ENCODE measurements around the gene ENDOG. TPM values are rescaled to one million over a fixed set of nuclear protein-coding genes. Genes with fewer than 3 reads are reported as not detected.

The ENDOG gene
- total RNA-seq, 6 experiments from 2014 or later: 16.0 to 23.7 (median 17.0) TPM

- Mint-ChIP-seq H3K4me1 (ENCODE audit: low read depth) (no peaks in the 10 kb centered on the region), H3K36me3 (ENCODE audit: low read depth) (peaks cover 10% of the 10 kb centered on the region; the same call in 1 of the 2 replicates)
Observed at GRCh38 chr9:128809831-128810230, 8.5 kb upstream of the ENDOG start.

GRCh38 chr9:128810873-128811272 is 7.4 kb upstream of the ENDOG start:
- Mint-ChIP-seq H3K4me3 (no peak overlapping the region), H3K27ac (no peak overlapping the region)
- TF ChIP-seq, protein P1, sequence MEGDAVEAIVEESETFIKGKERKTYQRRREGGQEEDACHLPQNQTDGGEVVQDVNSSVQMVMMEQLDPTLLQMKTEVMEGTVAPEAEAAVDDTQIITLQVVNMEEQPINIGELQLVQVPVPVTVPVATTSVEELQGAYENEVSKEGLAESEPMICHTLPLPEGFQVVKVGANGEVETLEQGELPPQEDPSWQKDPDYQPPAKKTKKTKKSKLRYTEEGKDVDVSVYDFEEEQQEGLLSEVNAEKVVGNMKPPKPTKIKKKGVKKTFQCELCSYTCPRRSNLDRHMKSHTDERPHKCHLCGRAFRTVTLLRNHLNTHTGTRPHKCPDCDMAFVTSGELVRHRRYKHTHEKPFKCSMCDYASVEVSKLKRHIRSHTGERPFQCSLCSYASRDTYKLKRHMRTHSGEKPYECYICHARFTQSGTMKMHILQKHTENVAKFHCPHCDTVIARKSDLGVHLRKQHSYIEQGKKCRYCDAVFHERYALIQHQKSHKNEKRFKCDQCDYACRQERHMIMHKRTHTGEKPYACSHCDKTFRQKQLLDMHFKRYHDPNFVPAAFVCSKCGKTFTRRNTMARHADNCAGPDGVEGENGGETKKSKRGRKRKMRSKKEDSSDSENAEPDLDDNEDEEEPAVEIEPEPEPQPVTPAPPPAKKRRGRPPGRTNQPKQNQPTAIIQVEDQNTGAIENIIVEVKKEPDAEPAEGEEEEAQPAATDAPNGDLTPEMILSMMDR (IDR thresholded peaks at IDR 0.05): no peak

More at GRCh38 chr9:128809831-128810230, 8.5 kb upstream of the ENDOG start:
- TF ChIP-seq, protein P1 (IDR thresholded peaks at IDR 0.05): no peak
- no peak overlapping the region for H3K27ac Mint-ChIP-seq
- DNase-seq: no peak
- H3K9me3 Mint-ChIP-seq: no peaks in the 10 kb centered on the region
- no peaks in the 10 kb centered on the region for H3K27me3 Mint-ChIP-seq (ENCODE audit: insufficient read depth)
- H3K4me3 Mint-ChIP-seq: no peak overlapping the region

DNA sequence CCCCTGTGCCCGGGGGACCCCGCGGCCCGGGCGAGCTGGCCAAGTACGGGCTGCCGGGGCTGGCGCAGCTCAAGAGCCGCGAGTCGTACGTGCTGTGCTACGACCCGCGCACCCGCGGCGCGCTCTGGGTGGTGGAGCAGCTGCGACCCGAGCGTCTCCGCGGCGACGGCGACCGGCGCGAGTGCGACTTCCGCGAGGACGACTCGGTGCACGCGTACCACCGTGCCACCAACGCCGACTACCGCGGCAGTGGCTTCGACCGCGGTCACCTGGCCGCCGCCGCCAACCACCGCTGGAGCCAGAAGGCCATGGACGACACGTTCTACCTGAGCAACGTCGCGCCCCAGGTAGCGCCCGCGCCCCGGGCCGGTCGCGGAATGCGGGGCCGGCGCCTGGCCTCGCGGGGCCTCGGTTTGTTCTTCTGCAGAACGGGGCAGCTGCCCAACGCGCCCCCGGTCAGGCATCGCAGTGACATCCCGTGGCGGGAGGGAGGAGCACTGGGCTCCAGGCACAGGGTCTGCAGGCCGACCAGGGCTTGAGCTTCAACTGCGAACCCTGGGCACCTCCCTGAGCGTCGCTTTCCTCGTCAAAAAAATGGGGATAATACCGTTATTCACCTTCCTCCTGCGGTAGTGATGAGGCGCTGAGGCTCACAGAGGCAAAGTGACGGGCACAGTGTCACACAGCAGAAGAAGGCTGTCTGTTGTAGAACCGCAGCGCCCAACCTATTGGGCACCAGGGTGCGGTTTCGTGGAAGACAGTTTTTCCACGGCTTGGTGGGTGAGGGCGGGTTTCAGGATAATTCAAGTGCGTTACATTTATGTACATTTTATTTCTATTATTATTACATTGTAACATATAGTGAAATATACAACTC is 777 bp downstream of the ENDOG start:
- peaks cover 5% of the 10 kb centered on the region; the same call in 1 of the 2 replicates for H3K36me3 Mint-ChIP-seq (ENCODE audit: low read depth)
- TF ChIP-seq, protein P1 (IDR thresholded peaks at IDR 0.05): no peak
- peaks cover 2% of the 10 kb centered on the region for H3K27me3 Mint-ChIP-seq (ENCODE audit: insufficient read depth)
- H3K27ac Mint-ChIP-seq: peak overlapping the region; percentile 49; the same call in 1 of the 2 replicates
- no peak for DNase-seq
- H3K4me1 Mint-ChIP-seq (ENCODE audit: low read depth): peaks cover 9% of the 10 kb centered on the region
- H3K9me3 Mint-ChIP-seq: no peaks in the 10 kb centered on the region
- peak overlapping the region; percentile 86 for H3K4me3 Mint-ChIP-seq

More at GRCh38 chr9:128810873-128811272, 7.4 kb upstream of the ENDOG start:
- no peak for DNase-seq
- H3K36me3 Mint-ChIP-seq (ENCODE audit: low read depth): peaks cover 6% of the 10 kb centered on the region; the same call in 1 of the 2 replicates
- no peaks in the 10 kb centered on the region for H3K4me1 Mint-ChIP-seq (ENCODE audit: low read depth)
- H3K9me3 Mint-ChIP-seq: no peaks in the 10 kb centered on the region
- no peaks in the 10 kb centered on the region for H3K27me3 Mint-ChIP-seq (ENCODE audit: insufficient read depth)

- Mint-ChIP-seq H3K4me1 (ENCODE audit: low read depth) (peaks cover 9% of the 10 kb centered on the region), H3K9me3 (no peaks in the 10 kb centered on the region), H3K4me3 (peak overlapping the region; percentile 86), H3K36me3 (ENCODE audit: low read depth) (peaks cover 5% of the 10 kb centered on the region; the same call in 1 of the 2 replicates), H3K27ac (no peak overlapping the region), H3K27me3 (ENCODE audit: insufficient read depth) (peaks cover 2% of the 10 kb centered on the region)
- TF ChIP-seq, protein P1 (IDR thresholded peaks at IDR 0.05): no peak
- DNase-seq: no peak
Observed at GRCh38 chr9:128819716-128820664, 1.7 kb downstream of the ENDOG start.
